DMS79 treated with DMSO at 0.1 percent for 48 hours (cell line): ENCODE results near the gene C1QTNF9.
"Not testable (repeated sequence)": the region's sequence is repeated elsewhere in the genome, so short reads cannot be mapped to it uniquely, and the experiment has no call there.

Experiments used
- DNase-seq: peaks from one replicate; lab custom pipeline; 2025; lab: John Stamatoyannopoulos, UW

The C1QTNF9 gene

GRCh38 chr13:24362435-24362952 lies 53.1 kb downstream of the C1QTNF9 start:
- no peak for DNase-seq

- no peak for DNase-seq
These were observed 55.8 kb downstream of the C1QTNF9 start for GRCh38 chr13:24365191-24365590.

GRCh38 chr13:24366315-24366714 lies 56.9 kb downstream of the C1QTNF9 start:
- not testable (repeated sequence) for DNase-seq

GRCh38 chr13:24371273-24371672 lies 61.9 kb downstream of the C1QTNF9 start:
- not testable (repeated sequence) for DNase-seq
